GM21529 (cell line): ENCODE measurements around the gene PIEZO1.

Source experiments
- ATAC-seq: cut with Tn5 transposase; IDR thresholded peaks from one replicate; pipeline ENCODE4 v1.9.1; 2021; ENCODE audit not compliant: unreplicated experiment

Gene PIEZO1

GRCh38 chr16:88691924-88692560, 93.0 kb downstream of the PIEZO1 start:
- no peak for ATAC-seq

- no peak for ATAC-seq
Measured at GRCh38 chr16:88691129-88691813, 93.7 kb downstream of the PIEZO1 start.

GRCh38 chr16:88690341-88691128, 94.5 kb downstream of the PIEZO1 start:
- no peak for ATAC-seq

- no peak for ATAC-seq
Measured at GRCh38 chr16:88688013-88688778, 96.8 kb downstream of the PIEZO1 start.

- ATAC-seq = no peak
Measured at GRCh38 chr16:88687676-88688012, 97.4 kb downstream of the PIEZO1 start.

GRCh38 chr16:88687254-88687576, 97.8 kb downstream of the PIEZO1 start:
- ATAC-seq = no peak

- ATAC-seq = peak; percentile 70
Measured at GRCh38 chr16:88686439-88687253, 98.4 kb downstream of the PIEZO1 start, which contains the start of gene SNAI3. TSS of gene SNAI3 (minus strand) at chr16:88686507. CDS start at chr16:88686406, 101 bp downstream.

- peak; percentile 10 for ATAC-seq
Measured at GRCh38 chr16:88686062-88686438, 99.0 kb downstream of the PIEZO1 start.

- no peak for ATAC-seq
Measured at GRCh38 chr16:88685156-88686061, 99.6 kb downstream of the PIEZO1 start.

- no peak for ATAC-seq
Measured at GRCh38 chr16:88684569-88685155, 100.4 kb downstream of the PIEZO1 start.

- ATAC-seq = peak; percentile 68
Measured at GRCh38 chr16:88681709-88682451, 103.1 kb downstream of the PIEZO1 start.

GRCh38 chr16:88681084-88681680, 103.8 kb downstream of the PIEZO1 start:
- ATAC-seq = peak; percentile 36

GRCh38 chr16:88680554-88681083, 104.4 kb downstream of the PIEZO1 start:
- no peak for ATAC-seq

GRCh38 chr16:88678224-88678979, 106.6 kb downstream of the PIEZO1 start:
- ATAC-seq = no peak

- ATAC-seq = no peak
Measured at GRCh38 chr16:88677721-88678120, 107.3 kb downstream of the PIEZO1 start.

- ATAC-seq = no peak
Measured at GRCh38 chr16:88676502-88677242, 108.3 kb downstream of the PIEZO1 start.
